ENCODE measurements around the gene ITPR2. TPM values are rescaled to one million over a fixed set of nuclear protein-coding genes. Genes with fewer than 3 reads are reported as not detected.

The ITPR2 gene
- total and polyA plus RNA-seq, 2 of the 8 experiments (the other 6 are each of a cell fraction or from before 2014, with no cell fraction given) = 4.1 to 48.3 TPM

GRCh38 chr12:26630546-26631027 is 202.4 kb downstream of the ITPR2 start:
- no peak for DNase-seq (ENCODE audit: low read depth in 1 of 2, low spot score in 2 of 2)
- Histone ChIP-seq H4K5ac (ENCODE audit: insufficient read length, low read depth, low read length) (no peak overlapping the region), H3K4me2 (ENCODE audit: insufficient read depth in 1 of 2, low read depth in 2 of 2, low read length in 2 of 2) (no peak overlapping the region), H3K27me3 (replicated peaks in 1 of 4; ENCODE audit: control insufficient read depth in 3 of 4, extremely low read depth in 1 of 4, insufficient read depth in 3 of 4, low read length in 3 of 4) (no peaks in the 10 kb centered on the region), H3K79me2 (ENCODE audit: control insufficient read depth in 1 of 2, insufficient read depth in 2 of 2, low read length in 2 of 2) (no peaks in the 10 kb centered on the region), H3K18ac (ENCODE audit: extremely low read depth, low read length) (no peak overlapping the region), H3K23ac (ENCODE audit: insufficient read length) (no peak overlapping the region), H2BK12ac (ENCODE audit: low read depth, low read length) (no peak overlapping the region), H3K27ac (ENCODE audit: low read depth, low read length) (no peak overlapping the region), H3K4ac (replicated peaks; ENCODE audit: insufficient read length, low read depth, low read length) (no peak overlapping the region), H3K36me3 (ENCODE audit: control insufficient read depth in 2 of 4, insufficient read depth in 4 of 4, low read length in 3 of 4) (peaks cover 0 to 8% (median 1%) of the 10 kb centered on the region in 4 experiments; a peak in 2 of 8 replicates), H3K56ac (replicated peaks; ENCODE audit: insufficient read length, low read depth, low read length) (no peak overlapping the region), H2BK120ac (replicated peaks; ENCODE audit: low read depth, low read length) (no peak overlapping the region), H2AK5ac (ENCODE audit: low read depth, low read length) (no peak overlapping the region), H3K9me3 (ENCODE audit: insufficient read depth in 2 of 2, low read depth in 1 of 2, low read length in 1 of 2) (no peaks in the 10 kb centered on the region), H2BK5ac (ENCODE audit: low read depth, low read length) (no peak overlapping the region), H2AFZ (ENCODE audit: low read length) (no peak overlapping the region), H3K23me2 (ENCODE audit: low read depth, low read length) (no peaks in the 10 kb centered on the region), H3K79me1 (ENCODE audit: low read depth, low read length) (no peaks in the 10 kb centered on the region), H4K20me1 (replicated peaks in 1 of 2; ENCODE audit: control insufficient read depth in 1 of 2, insufficient read depth in 2 of 2, low read length in 2 of 2) (no peaks in the 10 kb centered on the region), H4K91ac (replicated peaks; ENCODE audit: insufficient read length, low read length) (no peak overlapping the region), H3K9ac (replicated peaks in 1 of 4; ENCODE audit: extremely low read depth in 1 of 4, low read depth in 3 of 4, low read length in 3 of 4) (no peak overlapping the region), H2BK15ac (ENCODE audit: low read length) (no peak overlapping the region), H2BK20ac (ENCODE audit: low read length) (no peak overlapping the region), H3K4me3 (ENCODE audit: extremely low read depth in 1 of 4, insufficient read depth in 2 of 4, low read depth in 3 of 4, low read length in 4 of 4) (no peak overlapping the region), H4K8ac (ENCODE audit: extremely low read depth, insufficient read depth, low read length) (no peak overlapping the region), H3K4me1 (replicated peaks in 1 of 4; ENCODE audit: control insufficient read depth in 3 of 4, insufficient read depth in 4 of 4, low read length in 3 of 4) (peaks cover 0 to 5% (median 4%) of the 10 kb centered on the region in 4 experiments; a peak in 5 of 7 replicates), H3K14ac (ENCODE audit: insufficient read length) (no peak overlapping the region)
- no peak for TF ChIP-seq BACH1 (IDR thresholded peaks at IDR 0.05; ENCODE audit: low read length)
- no peak for TF ChIP-seq E2F6 (IDR thresholded peaks at IDR 0.05)
- no peak for TF ChIP-seq SIX5 (IDR thresholded peaks at IDR 0.05; ENCODE audit: low read depth, low read length)
- TF ChIP-seq EGR1 (IDR thresholded peaks at IDR 0.05; ENCODE audit: borderline replicate concordance, low read depth, low read length) = no peak
- TF ChIP-seq SAP30 (IDR thresholded peaks at IDR 0.05; ENCODE audit: insufficient read depth, insufficient replicate concordance, low read length) = no peak
- no peak for TF ChIP-seq CTBP2 (IDR thresholded peaks at IDR 0.05; ENCODE audit: borderline replicate concordance, insufficient read depth, insufficient read length, low read length)
- TF ChIP-seq HDAC6 (IDR thresholded peaks at IDR 0.05; ENCODE audit: low read depth, low read length) = no peak
- no peak for TF ChIP-seq GTF2F1 (IDR thresholded peaks at IDR 0.05; ENCODE audit: borderline replicate concordance, low read depth, low read length)
- no peak for FAIRE-seq
- WGBS, 2 experiments (ENCODE audit: extremely low coverage in 1 of 2, insufficient coverage in 1 of 2, insufficient read length in 1 of 2, insufficient replicate concordance in 2 of 2, low coverage in 1 of 2, low lambda C conversion rate in 2 of 2, missing lambda C conversion rate in 1 of 2) = 90% methylated on average over 10 of the region's 10 CpGs; no CpG with 5 or more reads in 1 of the 2 experiments
- CTCF ChIA-PET (ENCODE audit: partially characterized antibody) = interaction anchor here (0.6 to 5.7 kb wide), 12 partner anchors 10 to 455 kb away, joined by 3 to 31 read pairs (median 5); no protein-coding TSS in a partner anchor
- POLR2A ChIA-PET (ENCODE audit: partially characterized antibody) = no interaction called here
